HG03521 (cell line): ENCODE data around the gene CAV3.

Source experiments
- ATAC-seq: cut with Tn5 transposase; IDR thresholded peaks from one replicate; pipeline ENCODE4 v1.9.1; 2021; ENCODE audit warnings: mild to moderate bottlenecking, moderate library complexity; ENCODE audit not compliant: unreplicated experiment

Gene CAV3

GRCh38 chr3:8734137-8734878 lies 706 bp downstream of the CAV3 start:
- no peak for ATAC-seq

GRCh38 chr3:8734908-8735307 lies 1.3 kb downstream of the CAV3 start:
- no peak for ATAC-seq

- no peak for ATAC-seq
These were observed 2.8 kb downstream of the CAV3 start for GRCh38 chr3:8736436-8736835.

GRCh38 chr3:8737301-8737700 lies 3.7 kb downstream of the CAV3 start:
- ATAC-seq: no peak

GRCh38 chr3:8737823-8738222 lies 4.2 kb downstream of the CAV3 start:
- no peak for ATAC-seq

GRCh38 chr3:8738639-8739038 lies 5.0 kb downstream of the CAV3 start:
- ATAC-seq: no peak

- no peak for ATAC-seq
These were observed 6.3 kb downstream of the CAV3 start for GRCh38 chr3:8739757-8740504.

GRCh38 chr3:8741581-8742261 lies 8.1 kb downstream of the CAV3 start:
- ATAC-seq: no peak

- ATAC-seq: no peak
These were observed 9.5 kb downstream of the CAV3 start for GRCh38 chr3:8743021-8743601.

- ATAC-seq: no peak
These were observed 10.3 kb downstream of the CAV3 start for GRCh38 chr3:8743911-8744310.

- ATAC-seq: no peak
These were observed 12.2 kb downstream of the CAV3 start for GRCh38 chr3:8745619-8746370.

- ATAC-seq: no peak
These were observed 13.3 kb downstream of the CAV3 start for GRCh38 chr3:8746780-8747345.

GRCh38 chr3:8749316-8749715 lies 15.7 kb downstream of the CAV3 start:
- ATAC-seq: no peak

- no peak for ATAC-seq
These were observed 19.2 kb downstream of the CAV3 start for GRCh38 chr3:8752832-8753231.

GRCh38 chr3:8755097-8755496 lies 21.5 kb downstream of the CAV3 start:
- ATAC-seq: no peak

GRCh38 chr3:8755564-8756237 lies 22.1 kb downstream of the CAV3 start:
- ATAC-seq: no peak

GRCh38 chr3:8756671-8757070 lies 23.1 kb downstream of the CAV3 start:
- ATAC-seq: no peak

- no peak for ATAC-seq
These were observed 24.2 kb downstream of the CAV3 start for GRCh38 chr3:8757551-8758518.
